Measurements from ENCODE around the gene MTREX.

MTREX gene

GRCh38 chr5:55325621-55326020, 17.8 kb downstream of the MTREX start:
- no peak for TF ChIP-seq CTCF (conservative IDR thresholded peaks at IDR 0.05)
- H3K27ac ChIP-seq = no peak overlapping the region

GRCh38 chr5:55327281-55327680, 19.5 kb downstream of the MTREX start:
- no peak for TF ChIP-seq ZFX (IDR thresholded peaks at IDR 0.05)
- no peak for TF ChIP-seq CTCF (conservative IDR thresholded peaks at IDR 0.05)
- H3K27ac ChIP-seq = no peak overlapping the region

- H3K27ac ChIP-seq = no peak overlapping the region
Observed at GRCh38 chr5:55331321-55331720, 23.5 kb downstream of the MTREX start.

GRCh38 chr5:55333017-55333416, 25.2 kb downstream of the MTREX start:
- no peak overlapping the region for H3K27ac ChIP-seq
- TF ChIP-seq ZFX (IDR thresholded peaks at IDR 0.05) = no peak
- TF ChIP-seq CTCF (conservative IDR thresholded peaks at IDR 0.05) = no peak

More at GRCh38 chr5:55331321-55331720, 23.5 kb downstream of the MTREX start:
- TF ChIP-seq CTCF (conservative IDR thresholded peaks at IDR 0.05) (no peak), ZFX (IDR thresholded peaks at IDR 0.05) (no peak)

GRCh38 chr5:55333811-55334210, 26.0 kb downstream of the MTREX start:
- TF ChIP-seq CTCF (conservative IDR thresholded peaks at IDR 0.05) = no peak
- H3K27ac ChIP-seq = no peak overlapping the region

GRCh38 chr5:55338092-55338613, 30.4 kb downstream of the MTREX start:
- H3K27ac ChIP-seq = no peak overlapping the region
- TF ChIP-seq ZFX (IDR thresholded peaks at IDR 0.05) (no peak), CTCF (conservative IDR thresholded peaks at IDR 0.05) (no peak)

GRCh38 chr5:55338810-55339243, 31.0 kb downstream of the MTREX start:
- no peak for TF ChIP-seq ZFX (IDR thresholded peaks at IDR 0.05)
- no peak for TF ChIP-seq CTCF (conservative IDR thresholded peaks at IDR 0.05)

More at GRCh38 chr5:55338810-55339243, 31.0 kb downstream of the MTREX start:
- no peak overlapping the region for H3K27ac ChIP-seq

All from C4-2B (cell line).